Ramos (cell line): ENCODE data around the gene RAET1G.
"Not testable (repeated sequence)": the region's sequence is repeated elsewhere in the genome, so short reads cannot be mapped to it uniquely, and the experiment has no call there.

Experiments used
- in situ Hi-C: fragments of 300-500 bp; cut with MboI; formaldehyde crosslinking; loops from one replicate; pipeline ENCODE4 v1.14.3; 2022; ENCODE audit warnings: low sequenced_read_pairs; ENCODE audit not compliant: unreplicated experiment

Gene RAET1G

DNA sequence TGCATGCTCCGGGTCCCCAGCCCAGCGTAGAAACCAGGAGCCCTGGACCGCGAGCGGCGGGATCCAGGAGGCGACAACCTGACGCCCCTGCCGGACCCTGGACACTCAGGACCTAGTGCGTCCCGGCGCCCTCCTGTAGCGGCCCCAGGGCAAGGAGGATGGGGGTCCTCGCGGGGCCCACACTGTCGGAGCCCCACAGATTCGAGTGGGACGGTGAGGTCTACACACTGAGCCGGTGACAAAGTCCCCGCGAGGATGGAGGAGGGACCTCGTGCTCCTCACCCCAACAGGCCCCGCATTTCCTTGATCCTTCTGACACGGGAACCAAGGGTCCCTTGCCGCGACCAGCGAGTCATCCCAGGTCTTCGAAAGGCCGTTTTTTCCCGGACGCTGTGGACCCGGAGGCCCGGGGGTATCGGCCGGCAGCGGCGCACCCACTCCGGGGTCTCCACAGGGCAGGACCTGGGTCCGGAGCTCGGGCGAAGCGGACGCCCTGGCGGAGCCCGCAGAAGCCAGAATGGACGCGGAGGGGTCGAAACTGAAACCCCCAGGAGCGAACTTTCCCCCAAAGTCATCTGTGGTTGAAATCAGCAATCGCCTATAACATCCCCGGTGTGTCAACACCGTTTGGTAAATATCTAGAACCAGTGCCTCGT is 31.5 kb upstream of the RAET1G start:
- in situ Hi-C loops = not testable (repeated sequence)

DNA sequence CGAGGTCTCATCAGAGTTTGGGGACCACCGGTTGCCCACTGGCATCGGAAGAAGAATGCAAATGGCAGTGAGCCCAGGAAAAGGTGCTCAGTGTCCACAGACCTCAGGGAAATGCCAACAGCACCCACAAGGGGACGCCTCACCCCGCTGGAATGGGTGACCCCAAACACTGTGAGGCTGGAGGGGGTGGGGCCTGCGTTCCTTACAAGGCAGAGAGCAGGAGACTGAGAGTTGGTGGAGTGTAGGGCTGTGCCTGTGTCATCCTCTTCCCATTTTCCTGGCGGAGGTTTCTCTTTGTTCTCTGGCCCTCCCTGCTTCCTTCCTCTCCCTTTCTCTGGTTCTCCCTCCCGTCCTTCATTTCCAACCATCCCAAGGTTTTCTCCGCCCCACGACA is 31.0 kb upstream of the RAET1G start:
- in situ Hi-C loops = not testable (repeated sequence)

GRCh38 chr6:149953390-149953789 is 30.5 kb upstream of the RAET1G start:
- in situ Hi-C loops = not testable (repeated sequence)

DNA sequence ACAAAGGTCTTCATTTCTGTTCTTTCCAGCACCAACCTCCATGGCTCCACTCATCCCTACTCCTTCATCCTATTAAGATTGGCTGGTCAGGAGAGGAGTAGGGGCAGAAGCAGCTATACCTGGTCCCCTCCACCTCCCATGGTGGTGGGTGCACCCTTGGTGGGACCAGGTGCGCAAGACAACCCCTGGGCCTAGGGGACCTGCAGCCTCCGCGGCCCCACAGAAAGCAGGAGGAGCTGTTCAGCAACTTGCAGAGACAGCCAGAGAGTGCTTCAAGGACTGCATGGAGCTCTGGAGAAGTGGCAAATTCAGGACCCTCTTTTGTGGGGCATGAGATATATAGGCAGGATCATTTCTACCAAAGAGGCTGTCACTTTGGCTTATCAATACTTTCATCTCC is 28.7 kb upstream of the RAET1G start:
- in situ Hi-C loops = no loop called here

GRCh38 chr6:149951096-149951495 is 28.2 kb upstream of the RAET1G start:
- in situ Hi-C loops = no loop called here

DNA sequence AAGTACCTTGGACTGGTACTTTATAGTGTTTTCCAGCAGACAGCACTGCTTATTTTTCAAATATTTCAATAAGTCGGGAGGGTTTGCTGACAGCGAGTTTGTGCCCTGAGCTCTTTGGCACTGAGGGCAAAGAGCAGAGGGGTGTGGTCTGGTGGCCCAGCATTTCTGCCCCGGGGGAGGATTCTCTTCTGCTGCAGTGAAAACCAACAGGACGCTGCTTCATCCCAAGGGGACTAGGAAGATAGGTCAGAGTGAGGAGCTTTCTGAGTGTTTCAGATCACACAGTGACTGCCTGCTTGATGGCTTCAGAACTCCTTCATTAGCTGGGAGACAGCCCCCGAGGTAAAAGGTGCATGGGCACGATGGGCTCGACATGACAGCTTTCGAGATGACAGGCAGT is 27.5 kb upstream of the RAET1G start:
- in situ Hi-C loops = no loop called here

DNA sequence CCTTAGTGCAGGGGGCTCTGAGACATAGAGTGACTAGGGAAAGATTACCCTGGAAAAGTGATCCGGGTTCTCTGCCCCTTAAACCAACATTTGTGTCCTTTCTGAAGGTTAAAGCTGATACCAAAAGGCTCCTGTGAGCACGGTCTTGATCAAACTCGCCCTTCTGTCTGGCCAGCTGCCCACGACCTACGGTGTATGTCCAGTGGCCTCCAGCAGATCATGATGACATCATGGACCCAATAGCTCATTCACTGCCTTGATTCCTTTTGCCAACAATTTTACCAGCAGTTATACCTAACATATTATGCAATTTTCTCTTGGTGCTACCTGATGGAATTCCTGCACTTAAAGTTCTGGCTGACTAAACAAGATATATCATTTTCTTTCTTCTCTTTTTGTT is 25.7 kb upstream of the RAET1G start:
- in situ Hi-C loops = loop anchor here (25.0 kb wide), 1 partner anchor 389 kb away; no protein-coding TSS in a partner anchor

GRCh38 chr6:149948011-149948410 is 25.1 kb upstream of the RAET1G start:
- in situ Hi-C loops = loop anchor here (25.0 kb wide), 1 partner anchor 389 kb away; no protein-coding TSS in a partner anchor

- in situ Hi-C loops = loop anchor here (25.0 kb wide), 1 partner anchor 390 kb away; no protein-coding TSS in a partner anchor
Measured at GRCh38 chr6:149947533-149947932, 24.6 kb upstream of the RAET1G start.

- in situ Hi-C loops = loop anchor here (25.0 kb wide), 1 partner anchor 391 kb away; no protein-coding TSS in a partner anchor
Measured at GRCh38 chr6:149946631-149947030, 23.7 kb upstream of the RAET1G start.

DNA sequence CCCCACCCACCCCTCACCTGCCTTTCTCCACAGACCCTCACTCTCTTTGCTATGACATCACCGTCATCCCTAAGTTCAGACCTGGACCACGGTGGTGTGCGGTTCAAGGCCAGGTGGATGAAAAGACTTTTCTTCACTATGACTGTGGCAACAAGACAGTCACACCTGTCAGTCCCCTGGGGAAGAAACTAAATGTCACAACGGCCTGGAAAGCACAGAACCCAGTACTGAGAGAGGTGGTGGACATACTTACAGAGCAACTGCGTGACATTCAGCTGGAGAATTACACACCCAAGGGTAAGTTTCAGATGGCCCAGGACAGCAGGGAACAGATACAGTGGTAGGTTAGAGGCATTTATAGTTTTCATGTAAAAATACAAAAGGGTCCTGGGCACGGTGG is 22.4 kb upstream of the RAET1G start:
- in situ Hi-C loops = loop anchor here (25.0 kb wide), 1 partner anchor 392 kb away; no protein-coding TSS in a partner anchor

DNA sequence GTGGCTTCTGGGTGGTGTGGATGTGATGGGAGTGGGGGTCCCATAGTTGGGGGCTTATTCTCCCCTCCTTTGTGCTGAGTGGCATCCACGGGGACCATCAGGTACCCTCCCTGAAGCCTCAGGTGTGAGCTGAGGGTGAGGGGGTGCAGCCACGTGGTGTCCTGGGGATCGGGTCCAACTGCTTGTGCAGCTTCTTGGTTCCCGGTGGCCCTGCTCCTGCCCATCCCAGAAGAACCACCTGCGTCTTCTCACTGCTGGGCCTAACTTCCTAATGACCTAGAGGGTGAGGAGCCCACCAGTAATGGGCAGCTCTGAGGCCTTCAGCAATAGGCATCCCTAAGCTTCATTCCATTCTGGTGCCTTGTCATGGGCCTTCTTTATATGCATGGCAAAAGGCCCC is 20.4 kb upstream of the RAET1G start:
- in situ Hi-C loops = loop anchor here (5.0 to 25.0 kb wide), 2 partner anchors 64 to 394 kb away; no protein-coding TSS in a partner anchor

DNA sequence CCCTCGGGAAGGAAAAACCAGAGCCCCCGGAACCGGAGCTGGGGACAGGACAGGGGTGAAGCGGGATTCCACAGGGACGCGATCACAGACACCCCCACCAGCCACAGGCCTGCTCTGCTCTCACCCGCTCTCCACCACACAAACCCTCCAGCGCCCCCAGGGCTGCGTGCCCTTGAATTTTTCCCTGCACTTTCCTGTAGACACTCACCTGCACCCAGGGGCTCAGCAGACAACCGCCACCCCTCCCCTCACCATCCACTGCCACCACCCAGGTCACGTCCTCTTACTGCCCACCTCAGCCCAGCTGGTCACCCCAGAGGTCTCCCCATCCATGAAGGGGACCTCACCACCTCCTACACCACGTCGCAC is 19.5 kb upstream of the RAET1G start:
- in situ Hi-C loops = loop anchor here (5.0 to 25.0 kb wide), 2 partner anchors 65 to 395 kb away; no protein-coding TSS in a partner anchor

- in situ Hi-C loops = loop anchor here (5.0 to 25.0 kb wide), 2 partner anchors 65 to 395 kb away; no protein-coding TSS in a partner anchor
Measured at GRCh38 chr6:149941583-149942460, 18.9 kb upstream of the RAET1G start, which contains the start of gene ULBP2. Gene ULBP2, plus strand, starts transcription at chr6:149942014. Its CDS starts 59 bp downstream, at chr6:149942073.

DNA sequence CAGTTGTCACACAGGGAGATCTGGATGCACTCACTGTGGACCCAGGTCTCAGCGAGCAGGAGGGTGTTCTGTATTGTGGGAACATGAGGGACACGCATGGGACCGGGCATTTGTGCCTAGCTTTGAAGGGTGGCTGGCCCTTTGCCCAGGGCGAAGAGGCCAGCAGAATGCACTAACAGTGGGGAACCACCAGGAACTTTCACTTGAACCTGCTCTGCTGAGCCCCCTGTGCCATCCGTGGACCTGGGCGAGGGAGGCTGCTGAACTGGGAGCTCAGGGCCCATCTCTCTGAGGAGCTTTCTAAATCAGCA is 17.7 kb upstream of the RAET1G start:
- in situ Hi-C loops = loop anchor here (5.0 to 25.0 kb wide), 2 partner anchors 67 to 397 kb away; no protein-coding TSS in a partner anchor

DNA sequence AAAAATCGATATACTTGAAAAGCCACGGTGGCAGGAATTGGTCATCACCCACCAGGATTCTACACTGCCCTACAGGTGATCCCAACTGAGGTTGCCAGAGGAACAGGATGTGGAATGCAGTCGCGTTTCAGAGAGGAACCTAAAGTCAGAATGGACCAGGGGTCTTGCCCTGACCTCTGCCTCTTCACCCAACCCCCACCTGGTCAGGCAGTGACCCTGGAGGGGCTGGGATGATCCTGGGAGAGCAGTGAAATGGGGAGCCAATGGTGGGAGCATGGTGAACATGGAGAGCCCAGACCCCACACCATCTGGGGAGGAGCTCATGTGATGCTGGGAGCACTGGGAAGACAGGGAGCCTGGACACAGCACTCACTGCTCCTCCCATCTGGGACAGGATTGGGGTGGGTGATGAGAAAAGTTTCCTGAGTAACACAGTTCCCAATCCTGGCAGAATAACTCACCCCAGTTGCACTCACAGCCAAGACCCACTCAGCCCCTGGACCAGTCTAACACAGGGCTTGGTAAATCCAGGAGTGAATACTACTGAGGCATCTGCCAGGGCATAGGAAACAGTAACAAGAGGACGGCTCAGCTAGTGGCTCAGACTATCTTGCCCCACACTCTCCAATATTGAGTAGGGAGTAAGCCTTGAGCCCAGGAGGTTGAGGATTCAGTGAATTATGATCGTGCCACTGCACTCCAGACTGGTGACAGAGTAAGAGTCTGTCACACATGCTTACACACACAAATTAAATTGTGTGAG is 17.2 kb upstream of the RAET1G start:
- in situ Hi-C loops = loop anchor here (5.0 to 25.0 kb wide), 2 partner anchors 67 to 397 kb away; no protein-coding TSS in a partner anchor

DNA sequence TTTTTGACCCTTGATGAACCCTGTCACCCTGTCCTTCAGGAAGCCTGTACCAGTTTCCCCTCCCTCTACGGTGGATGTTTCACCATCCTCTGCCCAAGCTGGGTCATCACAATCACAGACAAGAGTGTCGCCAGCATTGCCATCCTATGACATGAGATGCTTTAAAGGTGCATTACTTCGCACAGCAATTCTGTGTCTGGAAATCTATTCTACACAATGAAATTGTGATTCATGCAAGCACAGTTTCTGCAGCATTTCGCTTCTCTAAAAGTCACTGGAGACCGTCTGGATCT is 16.4 kb upstream of the RAET1G start:
- in situ Hi-C loops = loop anchor here (25.0 kb wide), 1 partner anchor 398 kb away; no protein-coding TSS in a partner anchor

DNA sequence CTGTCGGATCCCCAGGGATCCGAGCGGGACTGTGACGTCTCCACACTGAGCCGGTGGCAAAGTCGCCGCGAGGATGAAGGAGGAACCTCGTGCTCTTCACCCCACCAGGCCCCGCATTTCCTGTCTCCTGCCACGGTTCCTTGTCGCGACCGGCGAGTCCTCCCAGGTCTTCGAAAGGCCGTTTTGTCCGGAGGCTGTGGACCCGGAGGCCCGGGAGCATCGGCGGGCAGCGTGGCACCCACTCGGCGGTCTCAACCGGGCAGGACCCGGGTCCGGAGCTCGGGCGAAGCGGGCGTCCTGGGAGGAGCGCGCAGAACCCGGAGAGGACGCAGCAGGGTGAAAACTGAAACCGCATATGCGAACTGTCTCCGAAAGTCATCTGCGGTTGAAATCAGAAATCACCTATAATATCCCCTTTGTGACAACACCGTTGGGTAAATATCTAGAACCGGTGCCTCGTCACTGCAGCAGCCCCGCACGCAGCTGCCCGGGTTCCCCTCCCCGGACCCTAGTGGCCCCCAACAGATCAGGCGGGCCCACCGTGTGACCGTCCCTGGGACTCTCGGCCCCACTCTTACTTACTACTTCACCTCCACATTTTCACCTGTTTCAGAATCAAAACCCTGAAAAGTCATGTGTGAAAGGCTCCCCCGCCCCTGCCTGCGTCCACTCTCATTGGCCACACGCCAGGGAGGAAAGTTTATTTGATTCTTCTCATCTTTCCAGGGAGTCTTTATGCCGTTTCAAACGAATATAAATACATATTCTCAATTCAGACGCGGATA is 15.8 kb upstream of the RAET1G start:
- in situ Hi-C loops = loop anchor here (25.0 kb wide), 1 partner anchor 399 kb away; no protein-coding TSS in a partner anchor

- in situ Hi-C loops = loop anchor here (25.0 kb wide), 1 partner anchor 399 kb away; no protein-coding TSS in a partner anchor
Measured at GRCh38 chr6:149938013-149938570, 15.2 kb upstream of the RAET1G start.
